ENCODE measurements around the gene NAT16.

The NAT16 gene

DNA sequence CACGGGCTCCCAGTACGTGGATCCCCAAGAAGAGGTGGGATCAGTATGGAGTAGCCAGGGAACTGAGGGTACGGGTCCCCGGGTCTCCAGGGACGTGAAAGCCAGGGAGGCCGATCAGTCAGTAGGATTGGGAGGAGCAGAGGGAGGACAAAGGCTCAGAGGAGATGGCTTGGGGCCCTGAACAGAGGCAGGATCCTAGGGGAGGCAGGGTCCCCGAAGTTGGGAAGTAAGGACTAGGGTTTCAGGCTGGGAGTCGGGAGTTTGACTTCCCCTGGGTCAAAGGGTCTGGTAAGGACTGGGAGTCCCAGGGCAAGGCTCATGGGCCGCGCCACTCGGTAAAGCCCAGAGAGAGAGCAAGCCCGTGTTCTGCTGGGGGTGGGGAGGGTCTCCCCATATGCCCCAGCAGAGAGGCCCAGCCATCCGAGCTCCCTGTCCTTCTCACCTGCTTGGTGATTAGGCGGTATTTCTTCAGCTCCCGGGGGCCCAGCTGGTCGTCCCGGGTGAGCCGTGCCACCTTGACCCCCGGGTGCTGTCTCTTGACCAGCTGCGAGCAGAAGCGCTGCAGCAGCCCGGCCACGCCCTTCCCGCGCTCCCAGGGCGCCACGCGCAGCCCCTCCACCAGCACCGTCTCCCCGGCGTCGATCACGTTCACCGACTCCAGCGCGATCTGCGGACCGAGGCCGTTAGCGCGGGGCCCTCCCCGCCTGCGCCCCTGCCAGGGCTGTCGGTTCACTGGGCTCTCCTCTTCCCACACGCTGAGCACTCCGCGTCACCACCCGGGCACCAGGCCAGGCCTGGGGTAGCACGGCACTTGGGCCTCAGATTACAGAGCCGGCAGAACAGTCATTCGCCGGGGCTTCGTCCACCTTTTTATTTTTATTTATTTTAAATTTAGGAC is 7.0 kb downstream of the NAT16 start:
- TF ChIP-seq, protein P1, sequence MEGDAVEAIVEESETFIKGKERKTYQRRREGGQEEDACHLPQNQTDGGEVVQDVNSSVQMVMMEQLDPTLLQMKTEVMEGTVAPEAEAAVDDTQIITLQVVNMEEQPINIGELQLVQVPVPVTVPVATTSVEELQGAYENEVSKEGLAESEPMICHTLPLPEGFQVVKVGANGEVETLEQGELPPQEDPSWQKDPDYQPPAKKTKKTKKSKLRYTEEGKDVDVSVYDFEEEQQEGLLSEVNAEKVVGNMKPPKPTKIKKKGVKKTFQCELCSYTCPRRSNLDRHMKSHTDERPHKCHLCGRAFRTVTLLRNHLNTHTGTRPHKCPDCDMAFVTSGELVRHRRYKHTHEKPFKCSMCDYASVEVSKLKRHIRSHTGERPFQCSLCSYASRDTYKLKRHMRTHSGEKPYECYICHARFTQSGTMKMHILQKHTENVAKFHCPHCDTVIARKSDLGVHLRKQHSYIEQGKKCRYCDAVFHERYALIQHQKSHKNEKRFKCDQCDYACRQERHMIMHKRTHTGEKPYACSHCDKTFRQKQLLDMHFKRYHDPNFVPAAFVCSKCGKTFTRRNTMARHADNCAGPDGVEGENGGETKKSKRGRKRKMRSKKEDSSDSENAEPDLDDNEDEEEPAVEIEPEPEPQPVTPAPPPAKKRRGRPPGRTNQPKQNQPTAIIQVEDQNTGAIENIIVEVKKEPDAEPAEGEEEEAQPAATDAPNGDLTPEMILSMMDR (IDR thresholded peaks at IDR 0.05; ENCODE audit: insufficient read depth, low read length, missing control alignments), result no peak
- peak overlapping the region; percentile 42 for H3K4me3 ChIP-seq (ENCODE audit: low read depth, low read length)
- no peak for DNase-seq (ENCODE audit: low read depth, low spot score)
- ChIA-PET CTCF (interaction anchor here (0.9 to 6.9 kb wide), 7 partner anchors 7 to 114 kb away, joined by 3 to 76 read pairs (median 5); partner anchors contain the start of genes FIS1, VGF and ZNHIT1), POLR2A (interaction anchor here (0.5 to 1.0 kb wide), 2 partner anchors 40 to 46 kb away, joined by 3 to 6 read pairs; no protein-coding TSS in a partner anchor)

DNA sequence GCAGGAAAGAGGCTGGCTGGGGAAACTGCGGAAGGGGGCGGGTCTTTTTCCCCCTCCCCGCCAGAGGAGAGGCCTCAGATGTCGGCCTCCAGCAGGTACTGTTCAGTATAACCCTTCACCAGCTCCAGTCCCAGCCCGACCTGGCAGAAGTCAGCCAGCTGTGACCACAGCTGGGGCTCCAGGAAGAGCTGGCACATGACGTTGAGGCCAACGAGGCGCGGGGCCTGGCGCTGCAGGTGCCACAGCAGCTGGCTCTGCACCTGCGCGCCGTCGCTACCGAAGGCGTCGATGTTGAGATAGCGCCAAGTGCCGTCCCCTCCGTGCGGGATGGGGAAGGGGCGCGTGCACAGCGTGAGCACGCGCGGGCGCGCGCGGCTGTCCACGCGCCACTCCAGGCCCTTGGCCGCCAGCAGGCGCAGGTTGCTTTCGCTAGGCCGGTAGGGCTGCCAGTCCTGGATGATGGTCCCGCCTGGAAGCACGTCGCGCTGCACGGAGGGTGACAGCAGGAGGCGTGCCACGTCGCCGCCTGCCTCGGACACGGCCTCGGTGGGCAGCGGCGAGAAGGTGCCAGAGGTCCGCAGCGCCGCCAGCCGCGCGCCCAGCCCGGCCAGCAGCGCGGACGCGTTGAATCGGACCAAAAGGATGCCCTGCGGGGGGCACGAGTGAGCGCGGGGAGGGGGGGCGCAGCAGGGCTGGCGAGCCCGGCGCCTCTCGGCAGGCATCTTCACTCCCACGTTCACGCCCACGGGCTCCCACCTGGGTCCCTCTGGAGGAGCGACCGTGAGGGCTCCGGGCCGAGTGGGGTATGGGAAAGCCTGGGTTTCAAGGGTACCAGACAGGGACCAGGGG is 7.9 kb downstream of the NAT16 start:
- H3K4me3 ChIP-seq (ENCODE audit: low read depth, low read length), result no peak overlapping the region
- POLR2A ChIA-PET, result interaction anchor here (0.5 kb wide), 1 partner anchor 39 kb away, joined by 6 read pairs; no protein-coding TSS in a partner anchor
- TF ChIP-seq, protein P1 (IDR thresholded peaks at IDR 0.05; ENCODE audit: insufficient read depth, low read length, missing control alignments), result no peak
- no peak for DNase-seq (ENCODE audit: low read depth, low spot score)
- CTCF ChIA-PET, result interaction anchor here (0.9 to 6.9 kb wide), 13 partner anchors 12 to 110 kb away, joined by 3 to 76 read pairs (median 12); partner anchors contain the start of genes PLOD3, TRIM56 and ZNHIT1

DNA sequence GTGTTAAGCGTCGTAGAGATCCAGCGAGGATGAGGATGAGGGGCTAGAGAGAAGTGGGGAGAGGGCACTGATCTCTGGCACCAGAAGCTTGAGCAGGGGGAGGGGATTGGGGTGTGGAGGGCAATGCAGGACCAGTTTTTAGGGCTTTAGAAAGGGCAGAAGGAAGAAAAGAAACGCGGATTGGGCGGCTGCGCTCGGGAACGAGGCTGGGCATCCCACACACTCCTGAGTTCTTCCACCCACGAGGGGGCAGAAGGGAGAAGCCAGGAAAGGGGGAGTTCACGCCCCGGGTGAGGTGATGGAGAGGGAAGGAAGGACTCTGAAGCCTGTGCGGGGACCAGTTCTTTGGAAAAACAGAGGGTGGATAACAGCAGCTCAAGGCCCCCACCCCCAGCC is 8.7 kb downstream of the NAT16 start:
- CTCF ChIA-PET, result interaction anchor here (0.8 to 3.1 kb wide), 12 partner anchors 13 to 119 kb away, joined by 3 to 30 read pairs (median 12); partner anchors contain the start of genes PLOD3, TRIM56 and ZNHIT1
- TF ChIP-seq, protein P1 (IDR thresholded peaks at IDR 0.05; ENCODE audit: insufficient read depth, low read length, missing control alignments), result peak; percentile 47
- H3K4me3 ChIP-seq (ENCODE audit: low read depth, low read length), result no peak overlapping the region
- DNase-seq (ENCODE audit: low read depth, low spot score), result no peak
- POLR2A ChIA-PET, result no interaction called here

DNA sequence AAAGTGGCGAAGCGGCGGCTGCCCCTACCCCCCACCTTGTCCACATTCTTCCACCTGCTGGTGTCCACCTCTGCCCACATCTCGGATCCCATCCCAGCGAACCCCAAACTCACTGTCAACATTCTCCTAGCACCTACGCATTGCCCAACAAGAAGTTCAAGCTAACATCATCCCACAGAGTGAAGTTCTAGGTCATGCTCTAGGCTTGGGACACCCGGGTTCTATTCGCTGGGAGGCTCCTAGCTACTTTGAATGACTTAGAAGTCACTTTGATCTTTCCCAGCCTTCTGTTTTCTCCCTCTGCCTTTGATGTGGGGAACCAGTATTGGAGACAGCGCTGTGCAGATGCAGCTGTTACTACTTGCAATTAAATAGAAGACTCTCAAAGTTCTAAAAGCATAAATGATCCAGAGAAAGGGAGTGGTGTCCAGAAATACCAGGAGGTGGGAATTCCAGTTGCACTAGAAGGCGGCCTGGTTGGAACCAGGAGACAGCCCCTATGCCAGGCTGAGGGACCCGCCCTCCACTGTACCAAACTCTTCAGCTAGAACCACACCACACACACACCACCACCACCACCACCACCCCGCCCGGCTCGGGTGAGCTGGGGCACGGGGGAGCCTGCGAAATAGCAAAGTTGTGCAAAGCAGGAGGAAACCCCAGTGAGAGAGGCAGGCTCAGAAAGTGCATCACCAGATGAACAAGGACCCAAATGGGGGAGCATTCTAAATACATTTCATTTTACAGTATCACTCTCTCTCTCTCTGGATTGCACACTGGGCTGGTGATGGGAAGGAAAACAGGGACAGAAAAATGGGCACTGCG is 9.3 kb downstream of the NAT16 start:
- no peak overlapping the region for H3K4me3 ChIP-seq (ENCODE audit: low read depth, low read length)
- ChIA-PET CTCF (interaction anchor here (0.6 to 3.1 kb wide), 18 partner anchors 9 to 273 kb away, joined by 3 to 30 read pairs (median 5); partner anchors contain the start of genes PLOD3, TRIM56 and ZNHIT1), POLR2A (no interaction called here)
- DNase-seq (ENCODE audit: low read depth, low spot score), result no peak
- TF ChIP-seq, protein P1 (IDR thresholded peaks at IDR 0.05; ENCODE audit: insufficient read depth, low read length, missing control alignments), result no peak

DNA sequence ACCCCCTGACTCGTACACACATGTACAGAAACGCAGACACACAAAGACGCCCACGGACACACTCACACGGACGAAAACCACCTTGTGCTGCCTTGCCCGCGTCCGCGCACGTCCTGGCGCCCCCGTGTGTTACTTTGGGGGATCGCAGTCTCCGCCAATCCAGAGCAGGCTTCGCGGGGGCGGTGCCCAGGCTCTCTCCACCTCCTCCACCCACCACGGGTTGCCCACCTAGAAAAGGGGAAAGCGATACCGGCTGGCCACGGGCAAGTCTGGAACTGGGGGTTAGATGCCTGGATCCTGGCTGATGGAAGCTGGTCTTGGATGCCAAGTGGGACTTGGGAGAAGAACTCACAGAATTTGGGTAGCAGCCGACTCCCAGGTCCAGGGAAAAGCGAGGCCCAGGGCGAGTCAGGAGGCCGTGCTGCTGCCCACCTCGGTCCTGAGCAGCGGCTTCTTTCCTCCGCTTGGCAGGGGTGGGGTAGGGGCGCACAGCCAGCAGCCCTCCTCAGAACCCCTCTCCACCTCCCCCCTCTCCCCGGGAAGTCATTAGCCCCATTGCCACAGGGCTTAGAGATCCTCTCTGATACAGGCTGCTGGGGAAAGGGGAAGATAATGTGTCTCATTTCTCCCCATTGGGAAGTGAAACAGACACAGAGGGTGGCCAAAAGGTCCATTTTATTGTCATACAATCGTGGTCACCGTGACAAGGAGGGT is 10.1 kb downstream of the NAT16 start:
- H3K4me3 ChIP-seq (ENCODE audit: low read depth, low read length), result no peak overlapping the region
- TF ChIP-seq, protein P1 (IDR thresholded peaks at IDR 0.05; ENCODE audit: insufficient read depth, low read length, missing control alignments), result peak; percentile 98
- DNase-seq (ENCODE audit: low read depth, low spot score), result no peak
- POLR2A ChIA-PET, result no interaction called here
- CTCF ChIA-PET, result interaction anchor here (0.6 to 3.1 kb wide), 15 partner anchors 8 to 272 kb away, joined by 3 to 30 read pairs (median 9); partner anchors contain the start of genes PLOD3 and ZNHIT1
